ENCODE data around the gene SEPTIN1. TPM values are rescaled to one million over a fixed set of nuclear protein-coding genes. Genes with fewer than 3 reads are reported as not detected.

SEPTIN1 gene
- total and polyA plus RNA-seq, 2 of the 13 experiments (the other 11 are each of a cell fraction or from before 2014, with no cell fraction given): 0.18 to 0.67 TPM

GRCh38 chr16:30430428-30430970, 48.1 kb upstream of the SEPTIN1 start (continued):
- TF ChIP-seq E2F5 (CRISPR knock-in tag; conservative IDR thresholded peaks at IDR 0.05): no peak
- TF ChIP-seq ZNF326 (CRISPR knock-in tag; IDR thresholded peaks at IDR 0.05; ENCODE audit: borderline replicate concordance): no peak
- TF ChIP-seq ZBED4 (CRISPR knock-in tag; IDR thresholded peaks at IDR 0.05; ENCODE audit: borderline replicate concordance): 0 out of 2 replicates have a peak, but pooled peaks have one; percentile 8
- 0 out of 2 replicates have a peak, but pooled peaks have one; percentile 19 for TF ChIP-seq NR0B2 (CRISPR knock-in tag; IDR thresholded peaks at IDR 0.05)
- no peak for TF ChIP-seq ZNF691 (CRISPR knock-in tag; IDR thresholded peaks at IDR 0.05; ENCODE audit: borderline replicate concordance, low read depth)
- TF ChIP-seq ZNF792 (CRISPR knock-in tag; IDR thresholded peaks at IDR 0.05): peak; percentile 75; the same call in 1 of the 2 replicates
- peak; percentile 83 for TF ChIP-seq ERF (CRISPR knock-in tag; IDR thresholded peaks at IDR 0.05)
- peak; percentile 41; the same call in 1 of the 2 replicates for TF ChIP-seq ZBTB34 (CRISPR knock-in tag; IDR thresholded peaks at IDR 0.05)
- peak; percentile 80 for TF ChIP-seq ZNF770 (CRISPR knock-in tag; IDR thresholded peaks at IDR 0.05)
- no peak for TF ChIP-seq RBM39 (IDR thresholded peaks at IDR 0.05; ENCODE audit: low read depth, low read length, poor library complexity, severe bottlenecking)
- no peak for TF ChIP-seq SRF (IDR thresholded peaks at IDR 0.05; ENCODE audit: low read depth, low read length)
- TF ChIP-seq ZNF841 (CRISPR knock-in tag; IDR thresholded peaks at IDR 0.05; ENCODE audit: borderline replicate concordance): no peak; the same call in 1 of the 2 replicates
- TF ChIP-seq XRCC5 (optimal IDR thresholded peaks at IDR 0.05; ENCODE audit: low read length): no peak
- TF ChIP-seq U2AF2 (IDR thresholded peaks at IDR 0.05; ENCODE audit: low read depth, low read length): no peak
- 0 out of 2 replicates have a peak, but pooled peaks have one; percentile 48 for TF ChIP-seq NFIB (CRISPR knock-in tag; IDR thresholded peaks at IDR 0.05; ENCODE audit: borderline replicate concordance)
- TF ChIP-seq NR2F6 (IDR thresholded peaks at IDR 0.05): no peak
- TF ChIP-seq NR2F6 (CRISPR knock-in tag; IDR thresholded peaks at IDR 0.05): no peak
- peak; percentile 47; the same call in 1 of the 2 replicates for TF ChIP-seq ZZZ3 (CRISPR knock-in tag; IDR thresholded peaks at IDR 0.05; ENCODE audit: borderline replicate concordance)
- no peak for TF ChIP-seq ATAD3A (CRISPR knock-in tag; IDR thresholded peaks at IDR 0.05)
- TF ChIP-seq FOSL2 (CRISPR knock-in tag; IDR thresholded peaks at IDR 0.05): no peak; the same call in 1 of the 2 replicates
- no peak for TF ChIP-seq ZNF672 (CRISPR knock-in tag; IDR thresholded peaks at IDR 0.05)
